IMR-90 (cell line): ENCODE data around the gene P2RY14.

Source experiments
- CTCF ChIP-seq: conservative IDR thresholded peaks from 2 replicates; pipeline ENCODE4 v1.5.1; 2012; ENCODE audit warnings: mild to moderate bottlenecking, low read depth, low read length, improper control_type of control experiment
- ELK1 ChIP-seq: fragments of 150-350 bp; IDR thresholded peaks from 2 replicates; pipeline ENCODE4 v1.6.1; 2016; ENCODE audit warnings: low read depth, mild to moderate bottlenecking, low read length, moderate library complexity, borderline replicate concordance
- MAZ ChIP-seq: IDR thresholded peaks from 2 replicates; pipeline ENCODE4 v1.6.1; 2012; ENCODE audit warnings: low read depth, mild to moderate bottlenecking, low read length, improper control_type of control experiment, moderate library complexity, borderline replicate concordance
- POLR2A ChIP-seq: IDR thresholded peaks from 2 replicates; pipeline ENCODE4 v1.6.1; 2012; ENCODE audit warnings: mild to moderate bottlenecking, low read depth, low read length
- RCOR1 ChIP-seq: IDR thresholded peaks from 2 replicates; pipeline ENCODE4 v1.6.1; 2012; ENCODE audit warnings: mild to moderate bottlenecking, low read length, improper control_type of control experiment; ENCODE audit not compliant: insufficient replicate concordance

GRCh38 chr3:151209654-151210053, 68.7 kb downstream of the P2RY14 start:
- no peak for TF ChIP-seq POLR2A
- no peak for TF ChIP-seq CTCF
- no peak for TF ChIP-seq MAZ
- no peak for TF ChIP-seq RCOR1
- TF ChIP-seq ELK1, result no peak
